Uterus (tissue), 4 donors: ENCODE data around the gene PLCXD3. TPM values are rescaled to one million over a fixed set of nuclear protein-coding genes. Genes with fewer than 3 reads are reported as not detected.

Experiments used
- DNase-seq, 2 donors: peaks; one replicate each; pipeline ENCODE4 v3.0.0-alpha.2; 2019 to 2020
- H3K27ac ChIP-seq, 2 donors: fragments of 200-600 bp; sonication (generic); 1 replicate in 1 of 2; 2 replicates in 1 of 2; pipeline ENCODE4 v1.5.1; 2016 to 2018
- H3K27me3 ChIP-seq, 2 donors: fragments of 200-600 bp; sonication (generic); one replicate each; pipeline ENCODE4 v1.5.1; 2018 to 2019; ENCODE audit warnings: control low read depth in 1 of 2
- H3K36me3 ChIP-seq, 2 donors: fragments of 200-600 bp; sonication (generic); one replicate each; pipeline ENCODE4 v1.5.1; 2019; ENCODE audit warnings: control low read depth in 1 of 2
- H3K4me1 ChIP-seq, 2 donors: fragments of 200-600 bp; sonication (generic); one replicate each; pipeline ENCODE4 v1.5.1; 2018 to 2019; ENCODE audit warnings: control low read depth in 1 of 2
- H3K4me3 ChIP-seq, 2 donors: fragments of 200-600 bp; sonication (generic); 1 replicate in 1 of 2; 2 replicates in 1 of 2; pipeline ENCODE4 v1.5.1; 2018 to 2019; ENCODE audit warnings: mild to moderate bottlenecking in 1 of 2
- H3K9me3 ChIP-seq, 2 donors: fragments of 200-600 bp; sonication (generic); one replicate each; pipeline ENCODE4 v1.5.1; 2019; ENCODE audit warnings: control low read depth in 1 of 2
- POLR2A ChIP-seq, 2 donors: fragments of 450-650 bp; IDR thresholded peaks; one replicate each; pipeline ENCODE4 v1.6.1; 2016; ENCODE audit warnings: antibody characterized with exemption in 2 of 2, mild to moderate bottlenecking in 1 of 2, moderate library complexity in 1 of 2
- intact Hi-C: fragments of 100-400 bp; cut with DNase I; formaldehyde crosslinking; loops from one replicate; pipeline ENCODE4 v1.15.1; 2023; ENCODE audit warnings: low total_unique reads
- total RNA-seq, 4 donors: library from RNA; depleted of rRNA in 3 of 4; stranded (reverse); fragments of >200 nt in 3 of 4; gene quantifications; one replicate each; pipeline versions ENCODE4 v1.1.0 to v1.2.4, GENCODE V29; 2014 to 2023
- TF ChIP-seq, protein P1 (sequence below), 4 experiments: fragments of 200-600 bp in 2 of 4; fragments of 450-650 bp in 2 of 4; sonication (generic) in 2 of 4; IDR thresholded peaks; one replicate each; pipeline ENCODE4 v1.5.1; 2016 to 2019; ENCODE audit warnings: antibody characterized with exemption in 4 of 4, mild to moderate bottlenecking in 2 of 4, moderate library complexity in 1 of 4
- donor health status: DM: yes; HTN: yes; CAD: no.

The PLCXD3 gene
- total RNA-seq, 4 donors from 2014 or later = 0.55 to 13.2 (median 7.5) TPM

DNA sequence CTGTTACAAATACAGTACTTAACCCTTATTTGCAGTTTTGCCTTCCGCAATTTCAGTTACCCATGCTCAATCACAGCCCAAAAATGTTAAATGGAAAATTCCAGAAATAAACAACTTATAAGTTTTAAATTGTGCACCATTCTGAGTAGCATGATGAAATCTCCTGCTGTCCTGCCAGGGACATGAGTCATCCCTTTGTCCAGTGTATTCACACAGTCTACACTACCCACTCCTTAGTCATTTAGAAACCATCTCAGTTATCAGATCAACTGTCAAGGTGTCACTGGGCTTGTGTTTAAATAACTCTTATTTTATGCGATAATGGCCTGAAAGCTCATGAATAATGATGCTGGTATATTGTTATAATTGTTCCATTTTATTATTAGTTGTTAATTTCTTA, 95.8 kb downstream of the PLCXD3 start:
- Histone ChIP-seq H3K4me3 (no peak overlapping the region), H3K9me3 (no peaks in the 10 kb centered on the region), H3K36me3 (no peaks in the 10 kb centered on the region), H3K27me3 (no peaks in the 10 kb centered on the region), H3K4me1 (no peaks in the 10 kb centered on the region), H3K27ac (no peak overlapping the region)
- TF ChIP-seq POLR2A (IDR thresholded peaks at IDR 0.05) = no peak
- TF ChIP-seq, protein P1, sequence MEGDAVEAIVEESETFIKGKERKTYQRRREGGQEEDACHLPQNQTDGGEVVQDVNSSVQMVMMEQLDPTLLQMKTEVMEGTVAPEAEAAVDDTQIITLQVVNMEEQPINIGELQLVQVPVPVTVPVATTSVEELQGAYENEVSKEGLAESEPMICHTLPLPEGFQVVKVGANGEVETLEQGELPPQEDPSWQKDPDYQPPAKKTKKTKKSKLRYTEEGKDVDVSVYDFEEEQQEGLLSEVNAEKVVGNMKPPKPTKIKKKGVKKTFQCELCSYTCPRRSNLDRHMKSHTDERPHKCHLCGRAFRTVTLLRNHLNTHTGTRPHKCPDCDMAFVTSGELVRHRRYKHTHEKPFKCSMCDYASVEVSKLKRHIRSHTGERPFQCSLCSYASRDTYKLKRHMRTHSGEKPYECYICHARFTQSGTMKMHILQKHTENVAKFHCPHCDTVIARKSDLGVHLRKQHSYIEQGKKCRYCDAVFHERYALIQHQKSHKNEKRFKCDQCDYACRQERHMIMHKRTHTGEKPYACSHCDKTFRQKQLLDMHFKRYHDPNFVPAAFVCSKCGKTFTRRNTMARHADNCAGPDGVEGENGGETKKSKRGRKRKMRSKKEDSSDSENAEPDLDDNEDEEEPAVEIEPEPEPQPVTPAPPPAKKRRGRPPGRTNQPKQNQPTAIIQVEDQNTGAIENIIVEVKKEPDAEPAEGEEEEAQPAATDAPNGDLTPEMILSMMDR (IDR thresholded peaks at IDR 0.05) = no peak
- DNase-seq = peak; percentile 23 to 46
- intact Hi-C loops = no loop called here

DNA sequence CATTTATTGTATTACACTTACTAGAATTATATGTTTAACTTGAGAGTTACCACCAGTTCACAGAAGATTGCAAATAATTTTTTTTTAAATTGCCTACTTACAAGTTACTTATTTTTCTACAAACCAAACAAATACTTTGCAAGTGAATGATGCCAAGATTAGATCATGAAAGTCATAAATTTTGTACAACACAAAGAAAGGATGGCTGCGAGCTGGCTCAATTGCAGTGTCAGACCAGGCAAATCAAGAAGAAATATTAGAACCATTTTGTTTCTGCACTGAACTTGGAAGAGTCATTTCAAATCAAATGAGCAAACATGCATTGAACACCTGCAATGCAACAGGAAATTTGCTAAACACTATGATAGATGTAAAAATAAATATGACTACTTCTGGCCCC, 97.3 kb downstream of the PLCXD3 start:
- intact Hi-C loops = no loop called here
- no peak for TF ChIP-seq POLR2A (IDR thresholded peaks at IDR 0.05)
- H3K4me1 ChIP-seq = no peaks in the 10 kb centered on the region
- H3K36me3 ChIP-seq = no peaks in the 10 kb centered on the region
- no peak for DNase-seq
- H3K4me3 ChIP-seq = no peak overlapping the region
- H3K27ac ChIP-seq = no peak overlapping the region
- no peaks in the 10 kb centered on the region for H3K27me3 ChIP-seq
- no peaks in the 10 kb centered on the region for H3K9me3 ChIP-seq

DNA sequence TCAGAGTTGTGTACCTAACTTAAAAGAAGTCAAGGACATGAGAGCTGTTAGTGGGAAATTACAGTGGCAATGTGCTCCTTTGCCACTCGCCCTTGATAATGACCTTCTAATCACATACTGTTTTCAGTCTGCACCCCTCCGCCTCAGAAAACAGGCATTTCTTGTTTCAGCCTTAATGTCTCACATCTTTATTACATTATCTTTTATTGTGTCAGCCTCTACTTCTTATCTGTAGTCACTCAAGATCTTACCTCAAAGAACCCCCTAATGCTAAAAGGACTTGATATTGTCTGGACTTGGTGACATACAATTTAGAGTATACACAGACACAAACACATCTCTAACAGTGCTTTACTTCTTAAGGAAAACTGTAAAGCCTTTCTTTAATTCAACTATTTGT, 97.9 kb downstream of the PLCXD3 start:
- no peak overlapping the region for H3K4me3 ChIP-seq
- H3K27me3 ChIP-seq = no peaks in the 10 kb centered on the region
- no peaks in the 10 kb centered on the region for H3K4me1 ChIP-seq
- H3K36me3 ChIP-seq = no peaks in the 10 kb centered on the region
- DNase-seq = no peak
- intact Hi-C loops = no loop called here
- H3K27ac ChIP-seq = no peak overlapping the region
- no peaks in the 10 kb centered on the region for H3K9me3 ChIP-seq
- TF ChIP-seq, protein P1 (IDR thresholded peaks at IDR 0.05) = no peak
- TF ChIP-seq POLR2A (IDR thresholded peaks at IDR 0.05) = no peak

GRCh38 chr5:41410737-41411136, 99.7 kb downstream of the PLCXD3 start:
- Histone ChIP-seq H3K27me3 (no peaks in the 10 kb centered on the region), H3K4me1 (no peaks in the 10 kb centered on the region), H3K9me3 (no peaks in the 10 kb centered on the region), H3K27ac (no peak overlapping the region), H3K4me3 (no peak overlapping the region), H3K36me3 (no peaks in the 10 kb centered on the region)
- intact Hi-C loops = no loop called here
- no peak for TF ChIP-seq POLR2A (IDR thresholded peaks at IDR 0.05)
- TF ChIP-seq, protein P1 (IDR thresholded peaks at IDR 0.05) = no peak
- no peak for DNase-seq

DNA sequence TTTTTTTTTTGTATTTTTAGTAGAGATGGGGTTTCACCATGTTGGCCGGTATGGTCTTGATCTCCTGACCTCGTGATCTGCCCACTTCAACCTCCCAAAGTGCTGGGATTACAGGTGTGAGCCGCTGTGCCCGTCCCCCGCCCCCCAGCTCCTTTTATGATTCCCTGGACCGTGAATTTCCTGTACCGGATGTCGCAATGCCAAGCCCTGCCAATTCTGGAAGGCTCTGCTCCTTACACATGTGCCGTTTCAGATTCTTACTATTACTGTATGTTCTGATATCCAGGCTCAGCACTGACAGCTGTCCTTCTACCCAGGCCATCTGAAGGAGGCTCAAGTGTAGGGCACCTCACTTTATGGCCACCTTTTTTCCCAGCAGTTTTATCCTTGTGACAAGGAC, 100.1 kb downstream of the PLCXD3 start:
- Histone ChIP-seq H3K27me3 (no peaks in the 10 kb centered on the region), H3K36me3 (no peaks in the 10 kb centered on the region), H3K4me3 (no peak overlapping the region), H3K9me3 (no peaks in the 10 kb centered on the region), H3K4me1 (no peaks in the 10 kb centered on the region), H3K27ac (no peak overlapping the region)
- intact Hi-C loops = no loop called here
- DNase-seq = no peak
- no peak for TF ChIP-seq POLR2A (IDR thresholded peaks at IDR 0.05)
- TF ChIP-seq, protein P1 (IDR thresholded peaks at IDR 0.05) = no peak
